Fibroblast of skin of left biceps (primary cell): ENCODE measurements around the gene TGFA.

Source experiments
- DNase-seq, 2 experiments: peaks; one replicate each; pipeline ENCODE4 v3.0.0-alpha.2; 2013; ENCODE audit warnings: low read depth in 2 of 2

Gene TGFA

GRCh38 chr2:70418514-70418913, 135.1 kb downstream of the TGFA start:
- DNase-seq: no peak

GRCh38 chr2:70417011-70417410, 136.6 kb downstream of the TGFA start:
- no peak for DNase-seq

GRCh38 chr2:70412294-70413070, 141.1 kb downstream of the TGFA start:
- DNase-seq: no peak

- DNase-seq: no peak
These were observed 142.0 kb downstream of the TGFA start for GRCh38 chr2:70411483-70412125.

GRCh38 chr2:70403267-70404053, 150.2 kb downstream of the TGFA start:
- DNase-seq: no peak

- DNase-seq: no peak
These were observed 153.1 kb downstream of the TGFA start for GRCh38 chr2:70400539-70400938.

- no peak for DNase-seq
These were observed 154.6 kb downstream of the TGFA start for GRCh38 chr2:70399046-70399445.
